ENCODE results near the gene HSD11B2. TPM values are rescaled to one million over a fixed set of nuclear protein-coding genes. Genes with fewer than 3 reads are reported as not detected.

The HSD11B2 gene
- total RNA-seq, 1 donor from 2014 or later, result 0.93 TPM

- intact Hi-C loops (cut with micrococcal nuclease), result no loop called here
Measured at GRCh38 chr16:67448580-67448979, 17.7 kb downstream of the HSD11B2 start.

DNA sequence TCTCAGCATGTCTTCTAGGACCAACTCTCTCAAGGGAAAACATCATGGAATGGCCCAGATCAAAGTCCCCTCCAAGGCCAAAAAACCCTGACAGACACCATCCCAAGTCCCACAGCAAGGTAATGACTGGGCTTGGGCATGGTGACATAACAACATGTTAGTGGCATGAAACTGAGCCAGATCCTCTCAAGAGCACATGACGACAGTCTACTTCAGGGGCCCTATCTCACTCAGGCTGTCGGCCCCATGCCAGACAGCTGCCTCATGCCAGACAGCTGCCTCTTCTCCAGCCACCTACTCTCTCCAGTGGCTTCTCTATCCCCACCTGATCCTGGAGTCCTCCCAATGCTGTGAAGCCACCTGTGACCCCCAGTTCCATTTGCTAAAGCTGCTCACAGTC lies 18.4 kb downstream of the HSD11B2 start:
- intact Hi-C loops (cut with micrococcal nuclease), result no loop called here

GRCh38 chr16:67449739-67450138 lies 18.8 kb downstream of the HSD11B2 start:
- intact Hi-C loops (cut with micrococcal nuclease), result no loop called here

- intact Hi-C loops (cut with micrococcal nuclease), result no loop called here
Measured at GRCh38 chr16:67451061-67451703, 20.3 kb downstream of the HSD11B2 start.

DNA sequence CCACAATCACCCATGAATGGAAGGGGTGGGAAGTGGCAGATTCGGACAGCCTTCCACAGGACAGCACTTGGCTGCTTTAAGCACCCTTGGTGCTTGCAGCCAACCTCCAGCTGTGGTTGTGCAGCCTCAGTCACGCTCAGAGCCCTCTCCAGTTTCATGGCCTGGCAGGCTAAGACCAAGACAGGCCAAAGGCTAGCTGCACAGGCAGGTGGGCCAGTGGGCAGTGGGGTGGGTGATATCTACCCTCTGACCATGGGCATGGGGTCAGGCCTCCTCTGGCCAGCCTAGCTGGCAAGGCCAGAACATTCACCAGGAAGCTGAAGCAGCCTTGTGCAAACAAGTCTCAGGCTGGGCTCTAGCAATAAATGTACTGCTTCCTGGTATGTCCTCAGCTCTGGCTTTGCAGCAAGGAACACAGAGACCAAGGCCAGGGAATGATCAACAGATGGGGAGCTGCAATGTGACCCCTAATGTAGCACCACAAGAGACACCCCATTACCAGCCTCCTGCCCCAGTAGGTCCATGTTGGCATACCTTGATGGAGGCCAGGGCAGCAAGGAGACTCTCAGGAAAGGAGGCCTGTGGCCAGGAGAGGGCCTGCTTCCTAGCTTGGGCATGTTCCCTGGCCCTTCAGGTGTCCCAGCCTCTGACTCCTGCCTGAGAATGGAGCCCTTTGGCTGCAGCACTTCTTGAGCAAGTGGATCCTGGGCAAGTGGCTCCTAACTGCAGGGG lies 20.9 kb downstream of the HSD11B2 start:
- intact Hi-C loops (cut with micrococcal nuclease), result no loop called here

- intact Hi-C loops (cut with micrococcal nuclease), result no loop called here
Measured at GRCh38 chr16:67454104-67454503, 23.2 kb downstream of the HSD11B2 start.

DNA sequence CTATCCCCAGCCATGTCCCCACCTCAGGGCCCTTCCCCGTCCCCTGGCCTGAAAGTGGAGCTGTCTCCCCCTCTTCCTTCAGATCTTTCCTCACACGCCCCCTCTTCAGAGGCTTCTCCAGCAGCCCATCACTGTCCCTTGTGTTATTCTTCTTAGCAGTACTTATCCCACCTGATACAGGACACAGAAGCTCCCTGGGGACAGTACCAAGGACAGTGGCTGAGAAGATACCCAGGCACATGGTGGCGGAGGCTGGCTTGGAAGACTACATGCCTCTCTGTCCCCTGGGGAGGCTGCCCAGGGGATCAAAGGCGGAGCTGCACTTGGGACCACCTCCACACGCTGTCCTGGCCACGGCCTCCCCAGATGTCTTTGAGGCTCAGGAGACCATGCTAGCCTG lies 23.9 kb downstream of the HSD11B2 start:
- intact Hi-C loops (cut with micrococcal nuclease), result no loop called here

DNA sequence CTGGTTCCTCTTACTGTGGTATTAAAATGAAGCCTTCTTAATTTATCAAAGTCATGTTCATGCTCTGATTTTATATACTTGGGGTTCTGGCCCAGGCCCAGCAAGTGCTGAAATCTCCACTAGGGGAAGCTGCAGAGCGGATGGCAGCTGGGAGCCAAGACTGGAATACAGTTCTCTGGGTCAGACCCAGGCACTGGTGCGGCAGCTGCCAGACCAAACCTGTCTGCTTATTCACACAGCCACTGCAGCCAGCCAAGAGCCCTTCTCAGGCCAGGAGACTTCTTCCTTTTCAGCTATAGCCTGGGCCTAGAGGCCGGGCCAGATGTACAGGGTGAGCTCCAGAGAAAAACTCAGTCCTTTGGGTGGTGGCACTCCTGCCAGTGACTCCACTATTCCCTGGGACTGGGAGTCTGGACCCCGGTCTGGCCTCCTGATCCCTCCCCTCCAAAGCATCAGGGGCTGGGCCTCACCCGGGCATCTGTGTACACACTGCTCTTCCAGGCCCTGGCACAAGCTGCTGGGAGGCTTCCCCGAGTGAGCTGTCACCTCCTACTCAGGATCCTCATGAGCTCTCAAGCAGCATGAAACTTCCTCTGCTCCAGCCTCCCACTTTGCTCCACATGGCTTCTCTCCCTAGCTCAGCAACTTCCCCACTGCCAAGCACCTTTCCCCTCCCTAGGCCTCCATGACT lies 25.6 kb downstream of the HSD11B2 start:
- intact Hi-C loops (cut with micrococcal nuclease), result no loop called here

DNA sequence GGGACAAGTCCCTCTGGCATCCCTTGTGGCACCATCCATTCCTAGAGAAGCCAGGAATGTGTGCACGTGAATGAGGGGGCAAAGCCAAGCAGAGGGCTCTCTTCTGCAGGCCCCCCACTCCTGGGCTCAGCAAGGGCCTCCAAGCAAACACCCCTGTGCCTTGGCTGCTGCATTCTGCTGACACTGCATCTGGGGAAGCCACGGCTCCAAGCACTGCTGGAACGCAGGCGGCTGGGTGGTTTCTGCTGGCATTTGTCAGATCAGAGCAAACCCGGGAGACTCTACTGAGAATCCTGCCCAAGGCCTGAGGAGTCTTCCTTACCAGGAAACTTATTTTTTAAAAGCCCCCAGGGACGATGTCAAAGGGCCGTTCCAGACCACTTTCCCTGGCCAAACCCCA lies 26.7 kb downstream of the HSD11B2 start:
- intact Hi-C loops (cut with micrococcal nuclease), result no loop called here

DNA sequence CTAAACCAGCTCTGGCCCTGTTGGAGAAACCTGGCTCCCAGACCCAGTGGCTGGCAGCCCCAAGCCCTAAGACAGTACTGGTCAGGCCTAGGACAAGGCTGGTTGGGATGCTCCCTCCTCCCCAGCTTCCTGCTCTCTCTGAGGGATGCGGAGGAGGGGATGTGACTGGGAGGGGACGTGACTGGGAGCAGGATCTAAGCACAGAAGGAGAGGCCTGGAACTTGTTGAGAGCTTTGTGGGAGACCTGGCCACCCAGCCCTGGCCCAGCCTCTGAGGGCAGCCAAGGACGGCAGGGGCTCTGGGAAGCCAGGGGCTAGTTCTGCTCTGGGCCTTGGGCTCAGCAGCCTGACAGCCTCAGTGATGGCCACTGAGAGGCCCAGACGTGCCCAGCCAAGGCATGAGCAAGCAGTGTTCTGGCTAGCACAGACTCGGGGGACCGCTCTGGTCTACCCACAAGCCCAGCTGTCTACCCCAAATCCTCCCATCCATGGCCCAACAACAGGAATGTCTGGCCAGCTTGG lies 27.3 kb downstream of the HSD11B2 start:
- intact Hi-C loops (cut with micrococcal nuclease), result no loop called here

DNA sequence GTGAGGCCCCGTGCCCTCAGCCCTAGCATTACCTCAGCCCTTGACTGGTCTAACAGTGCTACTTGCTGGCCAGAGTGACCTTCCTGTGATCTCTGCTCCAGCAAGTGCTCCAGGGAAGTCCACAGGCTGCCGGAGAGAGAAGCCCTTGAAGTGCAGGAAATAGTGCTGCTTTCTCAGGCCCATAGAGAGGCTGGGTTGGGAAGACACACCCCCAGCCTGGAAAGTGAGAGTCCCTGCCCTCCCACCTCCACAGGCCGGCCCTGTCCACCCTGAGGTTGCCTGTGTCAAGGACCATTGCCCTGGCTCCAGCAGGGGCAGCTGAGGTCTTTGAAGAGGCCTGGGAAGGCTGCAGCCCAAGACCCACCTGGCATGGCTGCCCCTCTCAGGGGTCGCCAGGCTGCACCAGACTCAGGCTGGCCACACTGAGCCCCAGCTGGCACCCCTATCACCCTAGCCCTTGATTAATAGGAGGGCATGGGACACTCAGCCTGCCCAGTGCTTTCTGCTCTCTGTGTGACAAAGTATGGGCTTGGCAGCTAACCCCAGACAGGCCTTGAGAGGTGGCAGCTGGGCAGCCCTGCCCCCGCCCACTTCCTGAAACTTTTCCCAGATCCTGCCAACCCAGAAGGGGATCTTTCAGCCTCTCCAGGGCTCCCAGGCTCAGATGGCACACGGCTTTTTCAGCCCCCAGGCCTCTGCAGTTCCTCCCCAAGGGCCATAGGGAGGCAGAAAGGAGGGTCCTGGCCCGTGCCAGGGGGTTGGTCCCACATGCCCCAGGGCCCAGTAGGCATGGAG lies 28.3 kb downstream of the HSD11B2 start:
- intact Hi-C loops (cut with micrococcal nuclease), result no loop called here

DNA sequence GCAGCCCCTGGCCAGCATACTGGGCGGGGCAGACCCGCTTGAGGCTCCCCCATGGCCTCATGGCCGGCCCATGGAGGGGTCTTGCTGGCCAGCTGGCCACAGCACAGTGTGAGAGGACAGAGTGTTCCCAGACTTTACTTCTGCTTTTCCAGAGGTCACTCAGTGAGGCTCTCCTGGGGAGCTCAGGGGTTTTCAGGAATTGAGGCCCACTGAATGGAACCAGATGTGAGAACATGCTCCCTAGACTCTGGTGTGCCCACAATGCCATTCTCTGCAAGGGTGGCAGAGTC lies 28.9 kb downstream of the HSD11B2 start:
- intact Hi-C loops (cut with micrococcal nuclease), result no loop called here

GRCh38 chr16:67460168-67460567 lies 29.2 kb downstream of the HSD11B2 start:
- intact Hi-C loops (cut with micrococcal nuclease), result no loop called here

DNA sequence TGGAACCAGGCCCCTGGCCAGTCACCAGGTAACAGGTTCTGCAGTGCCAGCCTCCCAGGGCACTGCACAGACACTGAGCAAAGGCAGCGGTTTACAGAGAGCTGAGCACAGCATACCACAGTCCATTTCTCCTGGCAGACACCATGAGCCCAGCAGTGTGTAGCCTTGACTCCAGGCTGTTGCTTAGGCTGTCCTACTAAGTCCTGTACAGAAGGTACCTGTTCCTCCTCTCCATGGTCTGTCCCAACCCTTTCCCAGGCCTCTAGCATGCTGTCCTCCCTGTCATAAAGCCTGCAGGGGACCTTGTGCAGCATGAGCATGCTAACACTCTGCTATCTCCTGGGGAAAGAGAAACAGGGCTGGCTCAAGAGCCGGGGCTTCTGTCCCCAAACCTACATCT lies 30.0 kb downstream of the HSD11B2 start:
- intact Hi-C loops (cut with micrococcal nuclease), result no loop called here

- intact Hi-C loops (cut with micrococcal nuclease), result no loop called here
Measured at GRCh38 chr16:67461600-67462278, 30.8 kb downstream of the HSD11B2 start.

DNA sequence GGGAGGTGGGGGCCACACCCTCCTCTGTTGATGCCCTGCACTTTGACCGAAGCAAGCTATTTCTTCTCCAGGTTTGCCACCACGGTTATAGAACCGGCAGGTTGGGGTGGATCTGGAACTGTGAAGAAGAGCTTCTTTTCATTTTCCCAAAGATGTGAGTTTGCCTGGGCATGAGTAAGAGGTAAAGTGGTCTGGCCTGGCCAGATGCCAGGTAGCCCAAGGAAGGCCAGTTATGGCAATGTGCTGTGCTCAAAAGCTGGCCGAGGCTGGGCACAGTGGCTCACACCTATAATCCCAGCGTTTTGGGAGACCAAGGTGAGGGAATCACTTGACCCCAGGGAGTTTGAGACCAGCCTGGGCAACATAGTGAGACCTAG lies 31.3 kb downstream of the HSD11B2 start:
- intact Hi-C loops (cut with micrococcal nuclease), result no loop called here

- intact Hi-C loops (cut with micrococcal nuclease), result no loop called here
Measured at GRCh38 chr16:67463059-67463458, 32.1 kb downstream of the HSD11B2 start.

GRCh38 chr16:67463691-67464090 lies 32.8 kb downstream of the HSD11B2 start:
- intact Hi-C loops (cut with micrococcal nuclease), result no loop called here

GRCh38 chr16:67464565-67464964 lies 33.6 kb downstream of the HSD11B2 start:
- intact Hi-C loops (cut with micrococcal nuclease), result no loop called here

DNA sequence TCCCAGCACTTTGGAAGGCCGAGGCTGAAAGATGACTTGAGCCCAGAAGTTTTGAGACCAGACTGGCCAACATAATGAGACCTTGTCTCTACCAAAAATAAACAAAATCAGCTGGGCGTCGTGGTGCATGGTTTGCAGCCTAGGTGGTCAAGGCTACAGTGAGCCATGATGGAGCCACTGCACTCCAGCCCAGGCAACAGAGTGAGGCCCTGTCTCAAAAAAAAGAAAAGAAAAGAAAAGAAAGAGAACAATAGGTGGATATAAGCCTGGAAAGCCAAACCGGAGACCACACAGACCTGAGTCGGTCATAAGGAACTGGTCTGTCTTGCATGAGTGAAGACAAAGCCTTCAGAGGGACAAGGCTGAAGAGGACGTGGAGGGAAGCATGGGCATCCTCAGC lies 35.7 kb downstream of the HSD11B2 start:
- intact Hi-C loops (cut with micrococcal nuclease), result no loop called here

- intact Hi-C loops (cut with micrococcal nuclease), result no loop called here
Measured at GRCh38 chr16:67468731-67469130, 37.8 kb downstream of the HSD11B2 start.
